ENCODE measurements around the gene GLIS1.

Gene GLIS1

GRCh38 chr1:53575955-53576320 is 163.0 kb downstream of the GLIS1 start:
- DNase-seq: no peak

- no peak for DNase-seq
These were observed 163.6 kb downstream of the GLIS1 start for GRCh38 chr1:53575141-53575954.

GRCh38 chr1:53574621-53575020 is 164.3 kb downstream of the GLIS1 start:
- DNase-seq: no peak

GRCh38 chr1:53573931-53574330 is 165.0 kb downstream of the GLIS1 start:
- DNase-seq: no peak

- no peak for DNase-seq
These were observed 165.4 kb downstream of the GLIS1 start for GRCh38 chr1:53573522-53573921.

GRCh38 chr1:53572815-53573173 is 166.2 kb downstream of the GLIS1 start:
- DNase-seq: no peak

GRCh38 chr1:53572065-53572814 is 166.7 kb downstream of the GLIS1 start:
- DNase-seq: no peak

- DNase-seq: no peak
These were observed 170.4 kb downstream of the GLIS1 start for GRCh38 chr1:53568540-53568939.

- DNase-seq: no peak
These were observed 171.1 kb downstream of the GLIS1 start for GRCh38 chr1:53567851-53568250.

- DNase-seq: no peak
These were observed 171.5 kb downstream of the GLIS1 start for GRCh38 chr1:53567450-53567849.

- no peak for DNase-seq
These were observed 175.4 kb downstream of the GLIS1 start for GRCh38 chr1:53563611-53564010.

GRCh38 chr1:53562981-53563379 is 176.0 kb downstream of the GLIS1 start:
- DNase-seq: no peak

GRCh38 chr1:53562291-53562980 is 176.5 kb downstream of the GLIS1 start:
- no peak for DNase-seq

GRCh38 chr1:53561503-53562105 is 177.4 kb downstream of the GLIS1 start:
- DNase-seq: no peak

- DNase-seq: no peak
These were observed 178.1 kb downstream of the GLIS1 start for GRCh38 chr1:53560581-53561502.

- no peak for DNase-seq
These were observed 178.9 kb downstream of the GLIS1 start for GRCh38 chr1:53559854-53560580.

GRCh38 chr1:53559391-53559815 is 179.6 kb downstream of the GLIS1 start:
- DNase-seq: no peak

GRCh38 chr1:53558739-53559315 is 180.1 kb downstream of the GLIS1 start:
- DNase-seq: no peak

GRCh38 chr1:53557830-53558738 is 180.9 kb downstream of the GLIS1 start:
- no peak for DNase-seq

GRCh38 chr1:53557369-53557768 is 181.6 kb downstream of the GLIS1 start:
- no peak for DNase-seq

Measured in activated CD4-positive, CD25-positive, alpha-beta regulatory T cell (primary cell).